ENCODE data around the gene KIF21B.
A peak's percentile ranks its signal among the peaks of the same experiment; 100 is the strongest.
"Not testable (repeated sequence)": the region's sequence is repeated elsewhere in the genome, so short reads cannot be mapped to it uniquely, and the experiment has no call there.

The KIF21B gene

DNA sequence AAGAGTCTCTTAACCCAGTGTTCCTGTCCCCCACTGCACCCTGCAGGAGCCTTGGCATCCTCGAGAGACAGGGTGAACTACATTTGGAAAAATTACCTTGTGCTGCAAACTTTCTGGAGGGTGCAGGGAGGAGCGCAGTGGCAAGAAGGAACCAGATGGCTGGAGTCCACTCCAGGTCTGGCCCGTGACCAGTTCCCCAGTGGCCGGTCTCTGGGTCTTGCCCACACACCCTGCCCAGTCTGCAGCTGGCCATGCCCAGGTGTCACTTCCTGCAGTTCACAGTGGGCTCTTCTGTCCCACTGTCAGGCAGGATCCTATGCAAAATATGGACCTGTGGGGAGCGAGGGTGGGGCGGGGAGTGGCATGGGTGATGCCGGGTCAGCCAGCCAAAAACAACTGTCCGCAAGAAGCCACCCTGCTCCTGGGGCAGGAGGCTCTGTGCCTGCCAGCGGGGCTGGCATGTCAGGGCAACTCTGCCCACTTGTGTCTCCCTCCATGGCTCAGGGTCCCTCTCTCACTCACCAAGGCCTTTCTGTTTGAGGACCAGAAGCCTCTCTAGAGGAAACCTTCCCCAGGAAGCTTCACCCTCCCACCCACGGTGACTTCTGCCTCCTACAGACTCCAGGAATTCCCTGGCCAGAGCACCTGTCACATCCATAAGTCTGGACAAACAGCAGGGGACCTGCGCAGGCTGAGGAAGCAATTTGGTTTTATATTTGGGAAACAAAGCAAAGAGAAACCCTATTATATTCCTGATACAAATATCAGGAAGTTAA lies 55.6 kb downstream of the KIF21B start:
- Histone ChIP-seq H3K9ac (0 out of 22 replicates have a peak overlapping the region, but pooled peaks of 1 of the 11 experiments have one; percentile 10), H3K4me1 (peaks cover 6 to 49% (median 37%) of the 10 kb centered on the region in 10 experiments), H3K27me3 (no peaks in the 10 kb centered on the region), H4K20me1 (peaks cover 0 to 23% (median 9%) of the 10 kb centered on the region in 11 experiments; a peak in 15 of 22 replicates), H3K27ac (no peak overlapping the region; a peak in 2 of 22 replicates), H3K9me3 (replicated peaks in 1 of 11) (no peaks in the 10 kb centered on the region), H3K4me3 (no peak overlapping the region), H3K4me2 (no peak overlapping the region), H3K36me3 (peaks cover 0 to 39% (median 15%) of the 10 kb centered on the region in 11 experiments; a peak in 18 of 22 replicates)
- no peak for TF ChIP-seq Cebpa-rat (IDR thresholded peaks at IDR 0.05)

DNA sequence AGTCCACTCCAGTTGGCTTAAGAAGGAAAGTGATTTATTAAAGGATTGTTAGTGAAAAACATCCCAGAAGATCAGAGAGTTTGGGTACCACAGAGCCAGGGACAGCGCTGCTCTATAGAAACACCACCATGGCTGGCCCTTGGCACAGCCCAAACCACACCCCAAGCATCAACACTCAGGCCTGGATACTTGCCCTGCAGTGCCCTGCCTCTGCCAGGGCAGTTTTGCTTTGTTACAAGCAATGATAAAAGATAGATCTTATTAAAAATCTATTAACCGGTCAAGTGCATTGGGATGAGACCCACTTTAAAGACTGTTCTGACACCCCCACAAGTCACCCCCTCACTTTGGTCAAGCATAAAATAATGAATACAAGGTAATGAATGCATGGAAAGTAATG lies 56.6 kb downstream of the KIF21B start:
- TF ChIP-seq Cebpa-rat (IDR thresholded peaks at IDR 0.05): no peak
- Histone ChIP-seq H3K36me3 (peaks cover 0 to 32% (median 13%) of the 10 kb centered on the region in 11 experiments; a peak in 17 of 22 replicates), H3K27me3 (no peaks in the 10 kb centered on the region), H3K4me3 (no peak overlapping the region), H3K9me3 (replicated peaks in 1 of 11) (no peaks in the 10 kb centered on the region), H3K4me1 (peaks cover 0 to 50% (median 37%) of the 10 kb centered on the region in 10 experiments; a peak in 16 of 20 replicates), H3K9ac (no peak overlapping the region), H3K4me2 (no peak overlapping the region), H4K20me1 (peaks cover 0 to 15% (median 0%) of the 10 kb centered on the region in 11 experiments; a peak in 4 of 22 replicates), H3K27ac (no peak overlapping the region)

DNA sequence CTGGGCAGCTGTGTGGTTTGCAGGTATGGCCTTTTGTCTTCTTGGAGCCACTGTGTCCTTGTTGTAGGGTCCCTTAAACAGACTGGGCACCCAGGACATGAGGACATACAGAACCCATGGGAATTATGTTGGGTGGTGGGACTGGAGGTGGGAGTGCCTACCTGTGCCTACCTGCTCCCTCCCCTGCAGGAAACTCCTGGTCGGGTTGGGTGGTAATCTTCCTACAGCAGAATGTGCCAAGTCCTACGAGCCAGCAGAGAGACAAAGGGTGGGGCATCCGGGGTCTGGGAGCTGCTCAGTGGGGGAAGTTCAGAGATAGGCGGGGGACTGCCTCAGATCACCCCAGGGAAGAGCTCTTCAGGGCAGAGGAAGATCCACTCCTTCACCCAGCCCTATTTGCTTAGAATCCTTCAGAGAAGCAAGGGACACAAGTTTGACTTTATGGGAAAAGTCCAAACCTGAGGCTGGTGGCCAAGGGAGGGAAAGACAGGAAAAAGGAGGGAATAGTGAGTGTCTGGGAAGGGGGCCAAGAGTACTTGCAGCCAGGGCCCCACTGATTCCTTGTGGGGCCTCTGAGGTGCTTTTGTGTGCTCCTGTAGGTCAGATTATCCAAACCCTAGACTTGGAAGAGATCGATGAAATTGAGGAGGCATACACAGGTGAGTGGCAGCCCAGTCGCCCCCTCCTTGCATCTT lies 58.3 kb downstream of the KIF21B start:
- Histone ChIP-seq H3K9me3 (replicated peaks in 1 of 11) (no peaks in the 10 kb centered on the region), H3K9ac (no peak overlapping the region), H3K27me3 (no peaks in the 10 kb centered on the region), H3K4me2 (no peak overlapping the region), H3K36me3 (peaks cover 0 to 17% (median 0%) of the 10 kb centered on the region in 11 experiments; a peak in 9 of 22 replicates), H3K27ac (no peak overlapping the region), H3K4me1 (peaks cover 0 to 49% (median 37%) of the 10 kb centered on the region in 10 experiments; a peak in 16 of 20 replicates), H3K4me3 (no peak overlapping the region), H4K20me1 (peaks cover 0 to 6% (median 0%) of the 10 kb centered on the region in 11 experiments; a peak in 4 of 22 replicates)
- TF ChIP-seq Cebpa-rat (IDR thresholded peaks at IDR 0.05): no peak

DNA sequence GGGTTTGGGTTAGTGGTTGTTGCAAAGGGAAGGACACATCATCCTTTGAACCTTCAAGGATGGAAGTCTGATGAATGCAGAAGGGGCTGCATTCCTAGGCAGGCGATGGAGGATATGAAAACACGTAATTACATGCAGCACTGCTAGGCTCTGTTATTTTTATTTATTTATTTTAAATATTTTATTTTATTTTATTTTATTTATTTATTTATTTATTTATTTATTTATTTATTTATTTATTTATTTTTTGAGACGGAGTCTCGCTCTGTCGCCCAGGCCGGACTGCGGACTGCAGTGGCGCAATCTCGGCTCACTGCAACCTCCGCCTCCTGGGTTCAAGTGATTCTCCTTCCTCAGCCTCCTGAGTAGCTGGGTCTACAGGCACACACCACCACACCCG lies 59.6 kb downstream of the KIF21B start:
- H3K9ac ChIP-seq; H3K27ac ChIP-seq; H3K36me3 ChIP-seq; H3K27me3 ChIP-seq; H4K20me1 ChIP-seq; H3K9me3 ChIP-seq (replicated peaks in 1 of 11); H3K4me3 ChIP-seq: not testable (repeated sequence)
- peak overlapping the region in 2 of 11 experiments; percentile 53 to 66; a peak in 2 of 22 replicates for H3K4me2 ChIP-seq
- peaks cover 0 to 44% (median 33%) of the 10 kb centered on the region in 10 experiments; a peak in 16 of 20 replicates for H3K4me1 ChIP-seq

DNA sequence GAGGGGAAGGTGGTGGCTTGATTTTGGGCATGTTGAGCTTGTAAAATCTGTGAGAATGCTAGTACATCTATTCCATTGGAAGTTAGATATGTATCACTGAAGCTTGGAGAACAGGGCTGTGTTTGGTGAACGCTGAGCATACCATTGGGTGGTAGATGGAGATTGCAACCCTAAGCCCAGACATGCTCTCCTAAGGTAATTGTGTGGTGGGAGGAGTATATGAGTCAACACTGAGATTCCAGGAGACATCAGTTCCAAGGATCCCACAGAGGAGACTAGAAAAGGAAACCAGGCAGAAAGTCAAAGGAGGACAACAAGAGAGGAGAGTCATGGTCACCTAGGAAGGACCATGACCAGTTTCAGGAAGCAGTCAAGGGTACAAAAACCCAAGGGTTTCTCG lies 60.4 kb downstream of the KIF21B start:
- Histone ChIP-seq H3K27ac (peak overlapping the region in 4 of 11 experiments; percentile 30 to 55 (median 41); a peak in 5 of 22 replicates), H3K4me2 (peak overlapping the region in 9 of 11 experiments; percentile 11 to 66 (median 56); a peak in 17 of 22 replicates), H3K36me3 (0 out of 22 replicates have a peak, but pooled peaks cover 0 to 7% (median 0%) of the 10 kb centered on the region in 11 experiments), H3K4me3 (no peak overlapping the region), H3K4me1 (peaks cover 0 to 39% (median 33%) of the 10 kb centered on the region in 10 experiments; a peak in 16 of 20 replicates), H4K20me1 (no peaks in the 10 kb centered on the region), H3K9ac (peak overlapping the region in 1 of 11 experiments; percentile 12; a peak in 1 of 22 replicates), H3K9me3 (replicated peaks in 1 of 11) (no peaks in the 10 kb centered on the region), H3K27me3 (no peaks in the 10 kb centered on the region)
- no peak for TF ChIP-seq Cebpa-rat (IDR thresholded peaks at IDR 0.05)

DNA sequence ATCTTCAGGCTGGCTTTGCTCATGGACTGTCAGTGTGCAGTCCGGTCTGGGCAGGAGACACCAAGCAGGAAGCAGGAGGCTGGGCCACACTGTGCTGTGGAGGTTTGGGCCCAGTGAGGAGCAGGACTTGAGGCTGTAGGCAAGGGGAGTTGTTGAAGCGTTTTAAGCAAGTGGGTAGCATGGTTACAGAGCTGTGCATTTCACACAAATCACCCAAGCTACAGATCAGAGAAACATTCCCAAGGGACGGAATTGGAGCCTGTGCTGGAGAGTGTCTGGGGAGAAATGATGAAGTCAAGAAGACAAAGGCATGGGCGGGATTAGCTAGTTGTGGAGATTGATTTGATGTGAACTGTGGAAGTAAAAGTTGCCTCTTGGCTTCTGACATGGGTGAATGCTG lies 60.9 kb downstream of the KIF21B start:
- H3K36me3 ChIP-seq: 0 out of 22 replicates have a peak, but pooled peaks cover 0 to 5% (median 0%) of the 10 kb centered on the region in 11 experiments
- no peak for TF ChIP-seq Cebpa-rat (IDR thresholded peaks at IDR 0.05)
- peak overlapping the region in 10 of 11 experiments; percentile 11 to 66 (median 54); a peak in 18 of 22 replicates for H3K4me2 ChIP-seq
- peak overlapping the region in 5 of 11 experiments; percentile 8 to 55 (median 38); a peak in 7 of 22 replicates for H3K27ac ChIP-seq
- H3K27me3 ChIP-seq: no peaks in the 10 kb centered on the region
- no peaks in the 10 kb centered on the region for H4K20me1 ChIP-seq
- peaks cover 0 to 39% (median 33%) of the 10 kb centered on the region in 10 experiments; a peak in 16 of 20 replicates for H3K4me1 ChIP-seq
- no peaks in the 10 kb centered on the region for H3K9me3 ChIP-seq (replicated peaks in 1 of 11)
- peak overlapping the region in 1 of 11 experiments; percentile 12; a peak in 2 of 22 replicates for H3K9ac ChIP-seq
- no peak overlapping the region for H3K4me3 ChIP-seq

DNA sequence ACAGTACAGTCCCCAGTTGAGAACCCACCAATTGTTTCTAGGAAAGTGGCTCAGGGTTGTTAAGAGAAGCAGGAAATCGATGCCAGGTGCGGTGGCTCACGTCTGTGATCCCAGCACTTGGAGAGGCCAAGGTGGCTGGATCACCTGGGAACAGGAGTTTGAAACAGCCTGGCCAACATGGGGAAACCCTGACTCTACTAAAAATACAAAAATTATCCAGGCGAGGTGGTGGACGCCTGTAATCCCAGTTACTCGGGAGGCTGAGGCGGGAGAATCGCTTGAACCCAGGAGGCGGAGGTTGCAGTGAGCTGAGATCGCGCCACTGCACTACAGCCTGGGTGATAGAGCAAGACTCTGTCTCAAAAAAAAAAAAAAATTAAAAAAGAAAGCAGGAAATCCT lies 61.4 kb downstream of the KIF21B start:
- H3K27me3 ChIP-seq; H3K36me3 ChIP-seq; H3K9me3 ChIP-seq (replicated peaks in 1 of 11); H3K4me3 ChIP-seq; H3K9ac ChIP-seq; H4K20me1 ChIP-seq: not testable (repeated sequence)
- Histone ChIP-seq H3K4me2 (peak overlapping the region in 10 of 11 experiments; percentile 11 to 66 (median 54); a peak in 18 of 22 replicates), H3K4me1 (peaks cover 0 to 39% (median 33%) of the 10 kb centered on the region in 10 experiments; a peak in 16 of 20 replicates), H3K27ac (peak overlapping the region in 4 of 11 experiments; percentile 30 to 55 (median 41); a peak in 8 of 22 replicates)

DNA sequence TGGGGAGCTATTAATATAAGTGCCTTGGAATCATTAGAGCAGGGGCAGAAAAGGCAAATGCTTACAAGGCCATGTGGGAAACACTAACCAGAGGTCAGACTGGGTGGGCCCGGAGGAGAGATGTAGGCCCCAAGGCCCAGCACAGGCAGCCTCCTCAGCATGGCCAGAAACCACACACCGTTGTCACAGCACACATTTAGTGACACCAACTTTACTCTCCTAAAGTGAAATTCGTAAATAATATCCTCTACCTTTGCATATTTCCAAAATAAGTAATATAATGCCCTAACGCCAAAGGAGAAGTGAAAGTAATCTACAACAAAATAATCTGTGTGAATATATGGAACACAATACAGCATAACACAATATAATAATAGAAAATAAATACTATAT lies 62.6 kb downstream of the KIF21B start:
- no peak for TF ChIP-seq Cebpa-rat (IDR thresholded peaks at IDR 0.05)
- H4K20me1 ChIP-seq: no peaks in the 10 kb centered on the region
- no peaks in the 10 kb centered on the region for H3K9me3 ChIP-seq (replicated peaks in 1 of 11)
- H3K36me3 ChIP-seq: no peaks in the 10 kb centered on the region
- H3K4me1 ChIP-seq: peaks cover 0 to 39% (median 33%) of the 10 kb centered on the region in 10 experiments; a peak in 16 of 20 replicates
- H3K27ac ChIP-seq: no peak overlapping the region
- H3K4me2 ChIP-seq: peak overlapping the region in 3 of 11 experiments; percentile 21 to 63 (median 53); a peak in 3 of 22 replicates
- H3K27me3 ChIP-seq: no peaks in the 10 kb centered on the region
- H3K4me3 ChIP-seq: no peak overlapping the region
- no peak overlapping the region for H3K9ac ChIP-seq

Measured in BLaER1 treated with 17β-estradiol and CSF1 and Interleukin-3, amounts not matched to agents 10 nM and 100 nM (cell line).